NCI-H1694 (cell line): ENCODE results near the gene TCERG1L.
A peak's percentile ranks its signal among the peaks of the same experiment; 100 is the strongest.
"Not testable (repeated sequence)": the region's sequence is repeated elsewhere in the genome, so short reads cannot be mapped to it uniquely, and the experiment has no call there.

ENCODE experiments used
- DNase-seq: peaks from one replicate; lab custom pipeline; 2025; lab: John Stamatoyannopoulos, UW

Gene TCERG1L

GRCh38 chr10:131186547-131187253 lies 124.8 kb downstream of the TCERG1L start:
- no peak for DNase-seq

GRCh38 chr10:131184503-131184902 lies 127.0 kb downstream of the TCERG1L start:
- no peak for DNase-seq

- no peak for DNase-seq
These were observed 127.9 kb downstream of the TCERG1L start for GRCh38 chr10:131183546-131184045.

GRCh38 chr10:131181456-131181855 lies 130.1 kb downstream of the TCERG1L start:
- DNase-seq = no peak

- no peak for DNase-seq
These were observed 130.6 kb downstream of the TCERG1L start for GRCh38 chr10:131180740-131181415.

GRCh38 chr10:131180086-131180485 lies 131.4 kb downstream of the TCERG1L start:
- DNase-seq = no peak

GRCh38 chr10:131179361-131179760 lies 132.2 kb downstream of the TCERG1L start:
- DNase-seq = no peak

- peak; percentile 8 for DNase-seq
These were observed 132.8 kb downstream of the TCERG1L start for GRCh38 chr10:131178521-131179331.

GRCh38 chr10:131177431-131178327 lies 133.8 kb downstream of the TCERG1L start:
- no peak for DNase-seq

GRCh38 chr10:131176907-131177306 lies 134.6 kb downstream of the TCERG1L start:
- no peak for DNase-seq

GRCh38 chr10:131176324-131176723 lies 135.2 kb downstream of the TCERG1L start:
- not testable (repeated sequence) for DNase-seq

GRCh38 chr10:131175891-131176290 lies 135.6 kb downstream of the TCERG1L start:
- no peak for DNase-seq

GRCh38 chr10:131174651-131175540 lies 136.6 kb downstream of the TCERG1L start:
- no peak for DNase-seq

GRCh38 chr10:131174211-131174565 lies 137.3 kb downstream of the TCERG1L start:
- no peak for DNase-seq

- DNase-seq = no peak
These were observed 137.9 kb downstream of the TCERG1L start for GRCh38 chr10:131173484-131174210.

- DNase-seq = no peak
These were observed 139.1 kb downstream of the TCERG1L start for GRCh38 chr10:131172433-131172832.

- DNase-seq = no peak
These were observed 142.4 kb downstream of the TCERG1L start for GRCh38 chr10:131169146-131169545.

GRCh38 chr10:131168238-131168875 lies 143.2 kb downstream of the TCERG1L start:
- no peak for DNase-seq
